Astrocyte (in vitro differentiated cells and primary cell): ENCODE data around the gene HMGB3. TPM values are rescaled to one million over a fixed set of nuclear protein-coding genes. Genes with fewer than 3 reads are reported as not detected.

Source experiments
- DNase-seq: peaks from one replicate; pipeline ENCODE4 v3.0.0-alpha.2; 2010; ENCODE audit warnings: low read depth
- FAIRE-seq: peaks from 2 replicates; lab custom pipeline; 2011; peaks lifted over from hg19 to GRCh38; lab: Jason Lieb, UNC
- H2AFZ ChIP-seq: 2 replicates; pipeline ENCODE4 v1.6.0; 2012; ENCODE audit warnings: low read depth, low read length, inconsistent platforms
- H3K27ac ChIP-seq: 2 replicates; pipeline ENCODE4 v1.5.1; 2011; ENCODE audit warnings: low read depth, low read length, inconsistent platforms
- H3K27me3 ChIP-seq: 2 replicates; pipeline ENCODE4 v1.6.0; 2011; ENCODE audit warnings: low read length, inconsistent platforms; ENCODE audit not compliant: insufficient read depth
- H3K36me3 ChIP-seq: 2 replicates; pipeline ENCODE4 v1.5.1; 2011; ENCODE audit warnings: low read length, inconsistent platforms; ENCODE audit not compliant: insufficient read depth
- H3K4me1 ChIP-seq: 2 replicates; pipeline ENCODE4 v1.5.1; 2011; ENCODE audit warnings: low read length, inconsistent platforms; ENCODE audit not compliant: insufficient read depth
- H3K4me2 ChIP-seq: 2 replicates; pipeline ENCODE4 v1.6.0; 2012; ENCODE audit warnings: low read length, inconsistent platforms
- H3K4me3 ChIP-seq: 2 replicates; pipeline ENCODE4 v1.5.1; 2011; ENCODE audit warnings: low read depth, mild to moderate bottlenecking, low read length, inconsistent platforms; ENCODE audit not compliant: insufficient read depth
- H3K79me2 ChIP-seq: 2 replicates; pipeline ENCODE4 v1.6.0; 2012; ENCODE audit warnings: mild to moderate bottlenecking, low read length, inconsistent platforms; ENCODE audit not compliant: insufficient read depth
- H3K9ac ChIP-seq: 2 replicates; pipeline ENCODE4 v1.6.0; 2012; ENCODE audit warnings: mild to moderate bottlenecking, low read length, inconsistent platforms
- H3K9me3 ChIP-seq: 2 replicates; pipeline ENCODE4 v1.5.1; 2012; ENCODE audit warnings: low read depth, mild to moderate bottlenecking, low read length, inconsistent platforms; ENCODE audit not compliant: insufficient read depth
- H4K20me1 ChIP-seq: 2 replicates; pipeline ENCODE4 v1.6.0; 2012; ENCODE audit warnings: low read length, inconsistent platforms; ENCODE audit not compliant: insufficient read depth
- H3K27ac Mint-ChIP-seq: one replicate; pipeline ENCODE4 v1.8.0; 2021; ENCODE audit warnings: mild to moderate bottlenecking, mixed read lengths; ENCODE audit not compliant: unreplicated experiment
- H3K27me3 Mint-ChIP-seq: one replicate; pipeline ENCODE4 v1.8.0; 2021; ENCODE audit warnings: low read depth, mixed read lengths; ENCODE audit not compliant: unreplicated experiment
- H3K36me3 Mint-ChIP-seq: one replicate; pipeline ENCODE4 v1.8.0; 2021; ENCODE audit warnings: low read depth, mixed read lengths; ENCODE audit not compliant: unreplicated experiment
- H3K4me1 Mint-ChIP-seq: one replicate; pipeline ENCODE4 v1.8.0; 2021; ENCODE audit warnings: low read depth, mixed read lengths; ENCODE audit not compliant: unreplicated experiment
- H3K4me3 Mint-ChIP-seq: one replicate; pipeline ENCODE4 v1.8.0; 2021; ENCODE audit warnings: mild to moderate bottlenecking, moderate library complexity, mixed read lengths; ENCODE audit not compliant: unreplicated experiment
- H3K9me3 Mint-ChIP-seq: one replicate; pipeline ENCODE4 v1.8.0; 2021; ENCODE audit warnings: mild to moderate bottlenecking, mixed read lengths; ENCODE audit not compliant: unreplicated experiment
- CTCF ChIP-seq: IDR thresholded peaks from 2 replicates; pipeline ENCODE4 v1.5.1; 2011; ENCODE audit warnings: low read depth, mild to moderate bottlenecking, inconsistent platforms, low read length, moderate library complexity; ENCODE audit not compliant: insufficient read depth
- EZH2 ChIP-seq: IDR thresholded peaks from 2 replicates; pipeline ENCODE4 v1.6.1; 2012; ENCODE audit warnings: mild to moderate bottlenecking, low read length, inconsistent platforms; ENCODE audit not compliant: insufficient read depth
- total RNA-seq: library from RNA; stranded (reverse); gene quantifications from 2 replicates; pipeline ENCODE4 v1.2.1, GENCODE V29; 2021

Gene HMGB3
- total RNA-seq, 1 donor from 2014 or later = 34.7 TPM

GRCh38 chrX:150934453-150934852 lies 48.7 kb upstream of the HMGB3 start:
- H3K9me3 Mint-ChIP-seq = no peaks in the 10 kb centered on the region
- peak overlapping the region; percentile 84 for H3K27ac Mint-ChIP-seq
- FAIRE-seq = no peak

DNA sequence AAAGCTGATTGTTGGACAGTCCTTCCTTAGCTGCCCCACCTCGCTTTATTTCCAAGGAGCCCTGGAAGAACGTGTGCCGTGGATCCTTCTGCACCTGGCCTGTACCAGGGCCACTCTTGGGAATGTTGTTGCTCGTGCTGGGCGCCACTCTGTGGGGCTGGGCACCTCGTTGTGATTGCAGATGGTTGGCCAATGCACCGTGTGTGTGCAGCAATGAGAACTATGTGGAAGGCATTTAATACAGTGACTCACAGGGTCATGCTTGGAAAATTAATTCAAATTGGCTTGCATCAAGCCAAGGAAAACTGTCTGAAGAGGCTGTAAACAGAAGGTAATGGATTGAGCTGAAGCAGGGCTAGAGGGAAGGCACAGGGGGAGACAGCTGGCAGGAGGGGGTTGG lies 47.7 kb upstream of the HMGB3 start:
- no peak overlapping the region for H3K27ac ChIP-seq
- no peaks in the 10 kb centered on the region for H3K9me3 Mint-ChIP-seq
- no peaks in the 10 kb centered on the region for H3K4me1 ChIP-seq
- H3K4me1 Mint-ChIP-seq = peaks cover 6% of the 10 kb centered on the region
- H3K27me3 Mint-ChIP-seq = no peaks in the 10 kb centered on the region
- H3K36me3 ChIP-seq = no peaks in the 10 kb centered on the region
- DNase-seq (peak; percentile 62), FAIRE-seq (no peak)
- H3K27me3 ChIP-seq = no peaks in the 10 kb centered on the region
- no peak overlapping the region for H3K4me2 ChIP-seq
- TF ChIP-seq CTCF (no peak), EZH2 (no peak)
- no peaks in the 10 kb centered on the region for H3K36me3 Mint-ChIP-seq
- H3K79me2 ChIP-seq = no peaks in the 10 kb centered on the region
- no peak overlapping the region for H3K27ac Mint-ChIP-seq
- H3K4me3 Mint-ChIP-seq = no peak overlapping the region
- H3K9me3 ChIP-seq = no peaks in the 10 kb centered on the region
- H2AFZ ChIP-seq = no peak overlapping the region
- H3K9ac ChIP-seq = no peak overlapping the region
- H3K4me3 ChIP-seq = no peak overlapping the region
- no peaks in the 10 kb centered on the region for H4K20me1 ChIP-seq

More at GRCh38 chrX:150934453-150934852, 48.7 kb upstream of the HMGB3 start:
- Mint-ChIP-seq H3K27me3 (no peaks in the 10 kb centered on the region), H3K4me3 (no peak overlapping the region), H3K4me1 (peaks cover 6% of the 10 kb centered on the region), H3K36me3 (no peaks in the 10 kb centered on the region)
- H3K9ac ChIP-seq = no peak overlapping the region
- no peaks in the 10 kb centered on the region for H4K20me1 ChIP-seq
- H3K27me3 ChIP-seq = no peaks in the 10 kb centered on the region
- no peaks in the 10 kb centered on the region for H3K4me1 ChIP-seq
- peak; percentile 67 for DNase-seq
- no peaks in the 10 kb centered on the region for H3K79me2 ChIP-seq
- TF ChIP-seq EZH2 = no peak
- TF ChIP-seq CTCF = no peak
- H2AFZ ChIP-seq = peak overlapping the region; percentile 10
- H3K9me3 ChIP-seq = no peaks in the 10 kb centered on the region
- H3K36me3 ChIP-seq = no peaks in the 10 kb centered on the region
- peak overlapping the region; percentile 26 for H3K27ac ChIP-seq
- H3K4me3 ChIP-seq = no peak overlapping the region
- H3K4me2 ChIP-seq = no peak overlapping the region

DNA sequence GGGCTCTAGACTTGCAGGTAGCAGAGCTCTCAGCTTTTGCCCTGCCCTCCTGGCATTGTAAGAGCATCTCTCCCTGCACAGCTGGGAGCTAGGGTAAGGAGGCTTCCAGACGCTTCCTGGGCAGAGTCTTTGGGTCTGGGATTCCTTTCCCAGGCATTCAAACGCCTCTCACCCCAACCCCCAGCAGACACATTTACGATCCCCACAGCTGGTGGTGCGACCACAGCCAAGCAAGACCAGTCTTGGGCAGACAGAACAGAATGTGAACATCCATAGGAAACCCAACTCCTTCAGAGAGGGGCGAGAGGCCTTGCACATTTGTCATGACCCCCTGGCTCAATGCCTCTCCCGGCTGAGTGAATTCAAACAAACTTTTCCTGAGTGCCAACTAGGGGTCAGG lies 46.6 kb upstream of the HMGB3 start:
- H3K4me3 Mint-ChIP-seq = no peak overlapping the region
- H3K4me1 ChIP-seq = no peaks in the 10 kb centered on the region
- peaks cover 6% of the 10 kb centered on the region for H3K4me1 Mint-ChIP-seq
- no peaks in the 10 kb centered on the region for H3K36me3 Mint-ChIP-seq
- no peak overlapping the region for H3K9ac ChIP-seq
- TF ChIP-seq CTCF (no peak), EZH2 (no peak)
- no peaks in the 10 kb centered on the region for H3K9me3 Mint-ChIP-seq
- no peaks in the 10 kb centered on the region for H3K9me3 ChIP-seq
- H3K4me2 ChIP-seq = no peak overlapping the region
- no peaks in the 10 kb centered on the region for H3K27me3 ChIP-seq
- no peaks in the 10 kb centered on the region for H3K79me2 ChIP-seq
- FAIRE-seq = no peak
- H3K27ac Mint-ChIP-seq = no peak overlapping the region
- H3K27me3 Mint-ChIP-seq = peaks cover 4% of the 10 kb centered on the region
- no peak overlapping the region for H3K27ac ChIP-seq
- no peak overlapping the region for H3K4me3 ChIP-seq
- no peak overlapping the region for H2AFZ ChIP-seq
- no peaks in the 10 kb centered on the region for H3K36me3 ChIP-seq
- no peaks in the 10 kb centered on the region for H4K20me1 ChIP-seq
- DNase-seq = no peak
